Measurements from ENCODE around the gene FOXA2.
"Not testable (repeated sequence)": the region's sequence is repeated elsewhere in the genome, so short reads cannot be mapped to it uniquely, and the experiment has no call there.

Gene FOXA2

DNA sequence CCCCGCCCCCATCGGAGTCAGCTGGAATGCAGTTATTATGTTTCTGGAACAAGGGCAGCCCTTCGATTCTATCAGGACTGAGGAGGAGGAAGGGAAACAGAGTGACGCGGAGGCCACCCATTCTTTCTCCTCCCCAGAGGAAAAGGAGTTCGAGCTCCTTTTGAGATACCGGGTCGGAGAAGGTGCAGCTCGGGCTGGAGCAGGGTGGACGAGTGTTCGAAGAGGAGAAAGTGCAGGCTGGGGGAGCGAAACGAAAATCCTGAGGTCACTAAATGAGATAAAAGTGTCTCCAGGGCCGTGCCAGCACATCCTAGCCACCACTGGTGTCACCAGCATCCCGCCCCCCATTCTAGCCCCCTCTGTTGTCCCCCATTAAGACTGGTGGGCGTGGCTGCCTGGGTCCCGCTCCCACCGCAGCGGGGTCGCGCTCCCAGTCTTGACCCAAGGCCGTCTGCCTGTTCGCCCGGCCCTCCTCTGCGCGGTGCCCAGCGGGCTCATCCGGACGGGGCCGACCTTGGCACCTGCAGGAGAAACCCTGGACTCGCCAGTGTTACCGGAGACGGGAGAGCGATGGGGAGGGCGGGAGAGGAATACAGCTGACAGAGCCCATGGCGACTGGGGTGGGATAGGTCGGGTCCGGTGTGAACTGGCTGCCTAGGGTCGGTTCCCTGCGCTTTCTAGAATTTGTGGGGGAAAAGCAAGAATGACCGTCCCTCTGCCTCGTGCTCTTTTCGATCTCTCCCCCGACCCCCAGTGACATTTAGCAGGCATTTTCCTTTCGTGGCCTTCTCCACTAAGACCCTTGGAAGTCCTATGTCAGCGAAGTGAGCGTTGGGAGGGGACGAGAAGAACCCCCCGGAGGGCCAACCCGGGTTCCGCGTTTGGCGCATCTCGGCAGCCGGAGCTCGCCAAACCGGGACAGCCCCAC is 16.2 kb downstream of the FOXA2 start:
- Mint-ChIP-seq H3K27ac (no peak overlapping the region), H3K27me3 (peaks cover 82% of the 10 kb centered on the region), H3K4me1 (ENCODE audit: low read depth) (no peaks in the 10 kb centered on the region), H3K36me3 (ENCODE audit: low read depth) (no peaks in the 10 kb centered on the region), H3K9me3 (no peaks in the 10 kb centered on the region), H3K4me3 (no peak overlapping the region)
- intact Hi-C loops (cut with micrococcal nuclease) = no loop called here

DNA sequence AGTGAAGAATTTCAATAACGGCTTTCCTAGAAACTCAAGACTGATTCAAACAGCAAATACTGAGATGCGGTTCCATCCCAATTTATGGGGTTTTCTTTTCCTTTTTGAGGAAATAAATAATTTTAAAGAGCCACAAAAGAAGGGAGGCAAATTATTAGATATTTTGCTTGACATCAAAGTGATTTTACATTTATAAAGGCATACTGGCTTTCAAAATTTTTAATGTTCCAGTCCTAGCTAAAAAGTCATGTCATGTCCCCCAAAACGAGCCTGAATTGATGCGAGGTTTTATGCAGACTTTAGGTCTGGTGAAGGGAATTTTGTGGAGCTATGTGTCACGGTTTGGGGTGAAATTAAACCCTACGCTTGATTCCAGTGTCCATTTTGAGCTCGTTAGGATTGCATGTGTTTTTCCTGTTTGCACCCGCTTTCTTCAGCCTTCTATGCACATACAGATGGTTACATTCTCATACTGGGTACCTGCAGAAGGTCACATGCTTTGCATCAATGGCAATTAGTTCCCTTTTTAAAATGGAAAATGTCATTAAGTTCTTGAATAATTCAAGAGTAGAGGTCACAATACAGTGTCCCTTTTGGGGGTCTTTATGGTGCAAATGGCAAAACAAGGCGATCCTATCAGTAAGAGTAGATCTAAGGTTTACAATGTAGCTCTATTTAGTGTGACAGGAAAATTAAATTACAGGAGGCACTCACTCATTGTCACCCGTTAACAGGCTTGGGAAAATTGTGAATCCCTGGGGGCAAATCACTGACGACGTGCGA is 17.3 kb downstream of the FOXA2 start:
- Mint-ChIP-seq H3K27ac (no peak overlapping the region), H3K4me1 (ENCODE audit: low read depth) (no peaks in the 10 kb centered on the region), H3K36me3 (ENCODE audit: low read depth) (no peaks in the 10 kb centered on the region), H3K27me3 (peaks cover 82% of the 10 kb centered on the region), H3K9me3 (no peaks in the 10 kb centered on the region), H3K4me3 (no peak overlapping the region)
- intact Hi-C loops (cut with micrococcal nuclease) = no loop called here

DNA sequence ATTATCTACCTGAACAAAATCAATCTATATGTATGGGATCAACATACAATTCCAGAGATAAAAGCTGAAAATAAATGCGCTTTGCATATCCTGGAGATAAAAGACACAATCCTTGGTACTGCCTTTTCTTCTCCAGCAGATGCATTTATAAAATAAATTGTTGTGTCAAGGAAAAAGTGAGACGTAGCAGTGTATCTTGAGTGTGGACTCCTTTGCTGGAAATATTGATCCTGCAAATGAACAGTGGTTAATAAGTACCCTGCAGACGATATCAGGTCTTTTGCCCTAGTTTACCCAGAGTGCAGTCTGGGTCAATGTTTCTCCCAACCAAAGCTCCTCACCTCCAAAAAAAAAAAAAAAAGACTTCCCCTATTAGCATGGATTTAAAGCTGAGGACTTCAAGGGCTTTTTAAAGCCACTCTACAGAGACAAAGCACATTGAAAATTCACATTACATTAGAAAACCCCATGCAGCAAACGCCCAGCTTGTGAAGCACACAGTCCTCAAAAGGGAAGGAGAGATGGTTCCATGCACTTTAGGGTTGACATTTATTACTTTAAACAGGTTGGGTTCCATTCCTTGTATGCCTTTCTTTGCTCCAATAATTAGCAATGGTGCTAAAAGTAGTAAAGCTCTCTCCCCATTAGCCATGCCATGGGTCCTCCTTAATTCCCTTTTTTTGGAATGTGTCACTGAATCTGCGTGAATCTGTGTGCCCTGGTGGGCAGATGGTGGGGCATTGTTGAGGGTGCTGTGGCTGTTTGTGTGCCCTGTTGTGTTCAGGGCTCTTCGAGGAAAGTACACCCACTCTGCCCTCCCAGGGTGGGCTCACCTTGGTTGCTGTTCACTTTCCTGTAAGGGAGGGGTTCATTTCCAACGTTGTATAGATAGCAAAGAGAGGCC is 21.1 kb downstream of the FOXA2 start:
- intact Hi-C loops (cut with micrococcal nuclease) = no loop called here
- no peak overlapping the region for H3K27ac Mint-ChIP-seq
- H3K36me3 Mint-ChIP-seq (ENCODE audit: low read depth) = no peaks in the 10 kb centered on the region
- H3K4me1 Mint-ChIP-seq (ENCODE audit: low read depth) = no peaks in the 10 kb centered on the region
- peaks cover 87% of the 10 kb centered on the region for H3K27me3 Mint-ChIP-seq
- H3K4me3 Mint-ChIP-seq = no peak overlapping the region
- H3K9me3 Mint-ChIP-seq = no peaks in the 10 kb centered on the region

- no peaks in the 10 kb centered on the region for H3K4me1 Mint-ChIP-seq (ENCODE audit: low read depth)
- H3K4me3 Mint-ChIP-seq = no peak overlapping the region
- no peak overlapping the region for H3K27ac Mint-ChIP-seq
- H3K36me3 Mint-ChIP-seq (ENCODE audit: low read depth) = no peaks in the 10 kb centered on the region
- H3K9me3 Mint-ChIP-seq = no peaks in the 10 kb centered on the region
- peaks cover 87% of the 10 kb centered on the region for H3K27me3 Mint-ChIP-seq
- intact Hi-C loops (cut with micrococcal nuclease) = no loop called here
These were observed 21.8 kb downstream of the FOXA2 start for GRCh38 chr20:22562620-22563019.

DNA sequence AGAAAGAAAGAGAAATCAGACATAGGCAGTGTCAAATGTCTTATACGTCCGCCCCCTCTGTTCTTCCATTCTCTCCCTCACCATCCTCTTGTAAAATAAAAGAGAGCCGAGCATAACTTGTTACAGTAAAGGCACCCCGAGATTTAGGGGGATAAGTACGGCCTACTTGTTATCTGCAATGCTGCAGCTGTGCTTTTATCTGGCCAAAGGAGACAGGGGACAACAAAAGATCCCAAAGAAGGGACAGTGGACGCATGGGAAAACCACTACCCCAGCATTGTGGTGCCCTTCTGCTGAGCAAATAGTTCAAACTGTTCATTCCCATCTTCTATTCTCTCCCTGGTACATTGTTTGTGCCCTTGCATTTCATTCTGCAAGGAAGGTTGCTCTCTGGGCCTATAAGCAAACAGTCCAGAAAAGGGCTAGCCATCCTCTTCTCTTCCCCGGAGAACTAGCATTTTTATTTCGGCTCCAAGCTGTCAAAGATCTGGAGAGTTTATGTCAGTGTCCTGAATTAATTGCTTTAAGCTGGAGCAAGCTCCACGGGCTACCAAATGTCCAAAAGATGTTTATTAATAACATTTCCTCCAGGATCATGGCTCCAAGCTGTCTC is 22.3 kb downstream of the FOXA2 start:
- intact Hi-C loops (cut with micrococcal nuclease) = no loop called here
- Mint-ChIP-seq H3K9me3 (no peaks in the 10 kb centered on the region), H3K4me1 (ENCODE audit: low read depth) (no peaks in the 10 kb centered on the region), H3K36me3 (ENCODE audit: low read depth) (no peaks in the 10 kb centered on the region), H3K27ac (no peak overlapping the region), H3K4me3 (no peak overlapping the region), H3K27me3 (peaks cover 84% of the 10 kb centered on the region)

DNA sequence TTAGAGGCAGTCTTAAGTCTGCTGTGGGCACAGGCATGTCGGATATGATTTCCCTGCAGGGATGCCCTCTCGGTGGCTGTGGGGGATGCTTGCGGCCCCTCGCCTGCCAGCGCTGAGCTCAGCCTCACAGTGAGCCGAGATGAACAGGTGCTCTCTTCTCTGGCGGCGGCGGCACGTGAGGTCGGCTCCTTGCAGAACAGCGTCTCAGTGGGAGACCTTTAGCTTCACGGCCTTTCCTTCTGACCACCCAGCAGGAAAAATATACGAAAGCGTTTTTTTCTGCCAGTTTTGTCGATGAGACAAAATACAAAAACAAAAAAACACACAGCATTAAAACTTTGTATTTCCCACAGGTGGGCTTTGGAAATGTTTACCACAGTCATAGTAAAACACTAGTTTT is 23.6 kb downstream of the FOXA2 start:
- peaks cover 75% of the 10 kb centered on the region for H3K27me3 Mint-ChIP-seq
- intact Hi-C loops (cut with micrococcal nuclease) = no loop called here
- H3K9me3 Mint-ChIP-seq = no peaks in the 10 kb centered on the region
- no peaks in the 10 kb centered on the region for H3K4me1 Mint-ChIP-seq (ENCODE audit: low read depth)
- H3K36me3 Mint-ChIP-seq (ENCODE audit: low read depth) = no peaks in the 10 kb centered on the region
- no peak overlapping the region for H3K27ac Mint-ChIP-seq
- no peak overlapping the region for H3K4me3 Mint-ChIP-seq

- intact Hi-C loops (cut with micrococcal nuclease) = no loop called here
- no peak overlapping the region for H3K4me3 Mint-ChIP-seq
- no peaks in the 10 kb centered on the region for H3K4me1 Mint-ChIP-seq (ENCODE audit: low read depth)
- no peaks in the 10 kb centered on the region for H3K36me3 Mint-ChIP-seq (ENCODE audit: low read depth)
- H3K27ac Mint-ChIP-seq = no peak overlapping the region
- H3K9me3 Mint-ChIP-seq = no peaks in the 10 kb centered on the region
- H3K27me3 Mint-ChIP-seq = peaks cover 71% of the 10 kb centered on the region
These were observed 24.6 kb downstream of the FOXA2 start for GRCh38 chr20:22559711-22560318.

DNA sequence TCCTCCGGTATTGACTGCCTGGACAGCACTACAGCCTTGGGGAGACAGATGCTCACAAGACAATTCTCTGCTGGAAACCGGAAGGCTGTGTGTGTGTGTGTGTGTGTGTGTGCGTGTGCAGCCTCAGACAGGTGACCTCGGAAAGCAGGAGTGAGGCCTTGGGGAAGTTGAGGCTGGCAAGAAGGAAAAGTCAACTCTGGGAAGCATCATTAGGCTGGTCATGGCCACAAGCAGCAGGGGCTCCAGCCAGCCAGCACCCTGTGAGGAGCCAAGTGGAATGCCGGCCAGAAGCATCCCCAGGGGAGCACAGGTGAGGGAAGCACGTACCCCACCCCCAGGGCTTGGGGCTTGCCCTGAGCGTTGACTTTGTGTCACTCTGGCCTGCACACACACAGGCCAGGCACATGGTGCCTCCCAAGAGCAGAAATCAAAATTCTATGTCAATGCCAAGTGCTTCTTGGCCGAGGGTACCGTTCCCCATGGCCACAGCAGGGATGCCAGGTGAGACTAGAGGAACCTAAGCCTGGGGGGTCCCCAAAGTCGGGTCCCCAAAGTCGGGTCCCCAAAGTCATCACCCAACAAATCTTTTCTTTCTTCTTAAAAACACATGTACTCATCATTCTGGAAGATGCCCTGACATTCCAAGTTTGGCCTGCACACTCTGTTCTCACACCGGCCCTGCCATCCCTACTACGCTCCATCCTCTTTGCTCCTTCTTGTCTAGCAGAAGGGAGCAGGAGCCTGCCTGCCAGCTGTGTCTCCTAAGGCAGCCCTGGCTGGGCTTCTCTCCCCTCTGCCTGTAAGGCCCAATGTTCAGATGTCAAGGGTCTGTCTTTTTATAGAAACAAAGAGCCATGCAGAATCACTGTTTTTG is 26.7 kb downstream of the FOXA2 start:
- Mint-ChIP-seq H3K27me3 (peaks cover 55% of the 10 kb centered on the region), H3K27ac (no peak overlapping the region), H3K36me3 (ENCODE audit: low read depth) (no peaks in the 10 kb centered on the region), H3K9me3 (no peaks in the 10 kb centered on the region), H3K4me3 (no peak overlapping the region), H3K4me1 (ENCODE audit: low read depth) (no peaks in the 10 kb centered on the region)
- intact Hi-C loops (cut with micrococcal nuclease) = no loop called here

DNA sequence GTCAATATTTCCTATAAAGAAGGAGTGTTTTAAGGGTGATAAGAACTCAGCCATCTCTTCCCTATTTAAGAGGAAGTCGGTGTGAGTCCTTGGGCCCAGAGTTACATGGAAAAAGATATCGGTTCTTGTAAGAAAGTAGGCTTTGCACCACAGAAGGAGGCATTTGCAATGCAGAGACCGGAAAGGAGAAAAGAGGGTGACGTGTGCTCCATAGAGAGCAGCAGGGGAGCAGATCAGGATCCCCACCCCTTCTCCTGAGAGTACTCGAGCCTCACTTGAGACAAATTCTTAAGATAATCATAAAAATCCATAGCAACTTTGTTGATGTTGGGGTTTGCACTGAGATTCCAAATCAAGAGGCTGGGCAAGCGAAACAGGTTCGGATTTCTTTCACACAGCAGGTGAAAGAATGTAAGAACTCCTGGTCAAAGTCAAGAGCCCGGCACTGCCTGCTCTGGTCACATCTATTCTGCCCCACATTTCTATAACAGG is 27.8 kb downstream of the FOXA2 start:
- H3K4me1 Mint-ChIP-seq (ENCODE audit: low read depth) = no peaks in the 10 kb centered on the region
- H3K27me3 Mint-ChIP-seq = peaks cover 46% of the 10 kb centered on the region
- intact Hi-C loops (cut with micrococcal nuclease) = no loop called here
- H3K36me3 Mint-ChIP-seq (ENCODE audit: low read depth) = no peaks in the 10 kb centered on the region
- H3K27ac Mint-ChIP-seq = no peak overlapping the region
- H3K9me3 Mint-ChIP-seq = no peaks in the 10 kb centered on the region
- no peak overlapping the region for H3K4me3 Mint-ChIP-seq

DNA sequence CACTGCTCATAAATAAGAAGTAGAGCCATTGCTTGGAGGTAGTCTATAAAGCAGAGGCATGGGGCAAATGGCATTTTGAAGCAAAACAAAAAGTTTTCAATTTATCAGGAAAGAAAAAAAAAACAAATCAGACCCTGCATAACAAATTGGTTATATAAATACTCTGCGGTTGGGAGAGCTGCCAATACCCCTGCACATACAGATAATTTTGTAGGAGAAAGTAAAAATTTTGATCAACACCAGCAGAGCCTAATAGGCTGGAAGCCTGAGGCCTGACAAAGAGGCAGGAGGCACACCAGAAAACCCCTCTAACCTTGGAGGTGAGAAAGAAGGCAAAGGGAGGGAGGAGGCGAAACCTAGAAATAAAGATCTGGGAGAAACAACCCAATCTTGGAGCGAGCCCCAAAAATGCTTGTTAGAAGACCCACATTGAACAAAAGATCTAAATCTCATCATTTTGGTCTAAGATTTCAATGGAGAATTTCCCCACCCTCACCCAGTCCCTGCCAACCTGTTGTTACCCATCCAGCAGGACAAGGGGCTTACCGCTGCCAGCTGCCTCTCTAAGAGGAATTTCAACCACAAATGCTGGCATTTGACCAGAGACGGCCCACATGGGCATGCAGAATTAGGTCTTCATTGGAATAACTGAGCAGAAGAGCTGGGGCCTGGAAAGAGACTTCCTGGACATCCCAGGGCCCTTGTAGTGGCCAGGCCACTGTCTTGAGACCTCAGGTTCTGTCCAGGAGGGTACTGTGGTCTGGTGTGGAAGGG is 28.4 kb downstream of the FOXA2 start:
- intact Hi-C loops (cut with micrococcal nuclease) = no loop called here
- H3K27me3 Mint-ChIP-seq = peaks cover 41% of the 10 kb centered on the region
- H3K4me3 Mint-ChIP-seq = no peak overlapping the region
- H3K4me1 Mint-ChIP-seq (ENCODE audit: low read depth) = no peaks in the 10 kb centered on the region
- no peaks in the 10 kb centered on the region for H3K9me3 Mint-ChIP-seq
- H3K27ac Mint-ChIP-seq = no peak overlapping the region
- H3K36me3 Mint-ChIP-seq (ENCODE audit: low read depth) = no peaks in the 10 kb centered on the region

GRCh38 chr20:22554391-22554790 is 30.0 kb downstream of the FOXA2 start:
- no peaks in the 10 kb centered on the region for H3K4me1 Mint-ChIP-seq (ENCODE audit: low read depth)
- no peaks in the 10 kb centered on the region for H3K36me3 Mint-ChIP-seq (ENCODE audit: low read depth)
- H3K4me3 Mint-ChIP-seq = no peak overlapping the region
- H3K27ac Mint-ChIP-seq = no peak overlapping the region
- peaks cover 30% of the 10 kb centered on the region for H3K27me3 Mint-ChIP-seq
- no peaks in the 10 kb centered on the region for H3K9me3 Mint-ChIP-seq
- intact Hi-C loops (cut with micrococcal nuclease) = no loop called here

DNA sequence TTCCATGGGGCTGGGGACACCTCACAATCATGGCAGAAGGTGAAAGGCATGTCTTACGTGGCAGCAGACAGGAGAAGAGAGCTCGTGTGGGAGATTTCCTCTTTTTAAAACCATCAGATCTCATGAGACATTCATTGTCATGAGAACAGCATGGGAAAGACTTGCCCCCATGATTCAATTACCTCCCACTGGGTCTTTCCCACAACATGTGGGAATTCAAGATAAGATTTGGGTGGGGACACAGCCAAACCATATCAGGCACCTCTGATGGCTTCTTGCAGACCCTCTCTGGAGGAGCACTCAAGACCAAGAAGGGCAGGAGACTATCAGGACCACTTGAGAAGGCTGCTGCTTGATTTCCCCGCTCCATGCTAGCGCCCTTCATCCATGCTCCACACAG is 33.9 kb downstream of the FOXA2 start:
- H3K4me1 Mint-ChIP-seq (ENCODE audit: low read depth); H3K27ac Mint-ChIP-seq; H3K4me3 Mint-ChIP-seq; intact Hi-C loops (cut with micrococcal nuclease); H3K9me3 Mint-ChIP-seq; H3K36me3 Mint-ChIP-seq (ENCODE audit: low read depth): not testable (repeated sequence)
- H3K27me3 Mint-ChIP-seq = peaks cover 11% of the 10 kb centered on the region
